Retina (tissue), 1 donor: ENCODE results near the gene SORL1.

Experiments used
- DNase-seq: peaks from one replicate; pipeline ENCODE4 v3.0.0-alpha.2; 2016

Gene SORL1

DNA sequence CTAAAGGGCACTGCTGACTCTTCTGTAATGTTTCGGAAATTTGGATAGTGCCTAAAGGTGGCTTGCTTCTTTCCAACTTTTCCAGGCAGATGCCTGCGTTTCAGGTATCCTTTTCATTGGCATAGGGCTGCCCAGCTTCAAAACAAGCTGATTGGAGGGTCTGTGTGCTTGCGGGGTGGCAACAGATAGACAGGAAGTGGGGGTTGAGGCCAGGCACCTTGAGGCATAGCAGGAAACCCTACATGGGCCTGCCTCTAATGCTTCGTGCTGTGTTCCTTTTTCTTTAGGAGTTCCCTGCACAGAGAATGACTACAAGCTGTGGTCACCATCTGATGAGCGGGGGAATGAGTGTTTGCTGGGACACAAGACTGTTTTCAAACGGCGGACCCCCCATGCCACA is 92.8 kb downstream of the SORL1 start:
- DNase-seq, result no peak

DNA sequence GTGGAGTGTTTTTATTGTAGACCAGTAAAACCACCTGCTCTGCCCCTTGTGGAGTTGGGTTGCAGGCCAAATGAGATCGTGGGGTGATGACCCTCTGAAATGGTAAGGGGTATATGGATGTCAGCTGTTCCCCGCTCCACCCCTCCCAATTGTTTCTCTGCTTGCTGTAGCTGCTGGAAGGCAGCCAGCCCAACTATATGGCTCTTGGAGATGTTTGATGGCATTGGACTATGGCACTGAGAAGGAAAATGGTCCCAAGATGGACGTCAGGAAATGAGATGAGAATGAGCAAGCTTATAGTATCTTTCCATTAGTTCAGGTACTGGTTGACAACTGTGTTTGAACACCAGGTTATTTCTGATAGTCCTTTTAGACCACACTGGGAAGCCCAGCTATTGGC is 95.5 kb downstream of the SORL1 start:
- DNase-seq, result no peak

DNA sequence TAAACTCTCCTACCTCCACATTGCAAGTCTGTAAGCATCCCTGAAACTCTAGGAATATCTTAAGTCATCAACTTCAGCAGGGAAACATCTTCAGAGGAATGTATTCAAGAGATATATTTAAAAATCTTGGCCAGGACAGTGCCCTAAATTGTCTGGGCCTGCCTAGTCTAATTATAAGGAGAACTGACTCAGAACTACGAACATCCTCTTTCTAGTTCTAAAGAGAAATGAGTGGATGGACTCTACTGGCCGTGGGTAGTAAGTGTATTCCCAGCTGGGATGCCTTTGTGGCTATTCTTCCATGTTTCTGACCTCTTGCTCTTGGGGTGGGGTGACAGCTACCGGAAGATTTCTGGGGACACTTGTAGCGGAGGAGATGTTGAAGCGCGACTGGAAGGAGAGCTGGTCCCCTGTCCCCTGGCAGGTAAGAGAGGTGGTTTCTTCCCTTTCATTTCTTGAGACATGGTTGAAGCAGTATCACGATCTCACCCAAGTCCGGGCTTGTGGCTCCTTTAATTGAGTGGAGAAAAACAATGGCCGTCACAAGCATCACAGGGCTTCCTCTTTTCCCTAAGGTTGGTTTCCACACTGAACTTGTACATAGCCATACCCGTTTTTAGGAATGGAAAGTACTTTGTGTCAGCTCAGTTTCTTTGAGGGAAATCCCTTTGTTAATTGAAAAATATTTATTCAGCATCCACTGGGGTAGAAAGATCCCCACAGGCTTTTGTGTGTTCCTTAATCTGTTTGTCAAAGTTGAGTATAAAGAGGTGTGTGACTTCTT is 98.3 kb downstream of the SORL1 start:
- DNase-seq, result no peak

DNA sequence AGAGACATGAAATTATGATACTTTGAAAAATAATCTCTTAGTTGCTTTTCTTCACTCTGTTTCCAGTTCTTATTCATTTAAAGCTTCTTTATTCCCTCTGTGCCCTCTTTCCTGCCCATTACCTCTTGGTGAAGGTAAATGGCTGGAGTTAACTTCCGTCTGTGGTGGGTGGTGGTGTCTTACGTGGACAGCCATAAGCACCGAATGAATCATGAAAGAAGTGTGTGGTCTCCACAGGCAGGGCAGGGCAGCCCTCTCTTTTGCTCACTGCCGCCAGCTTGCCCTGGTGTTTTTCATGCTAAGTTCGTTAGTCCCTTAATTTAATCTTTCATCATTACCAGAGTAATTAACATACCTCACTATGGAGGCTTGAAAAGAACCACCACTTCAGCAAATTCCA is 99.3 kb downstream of the SORL1 start:
- no peak for DNase-seq

DNA sequence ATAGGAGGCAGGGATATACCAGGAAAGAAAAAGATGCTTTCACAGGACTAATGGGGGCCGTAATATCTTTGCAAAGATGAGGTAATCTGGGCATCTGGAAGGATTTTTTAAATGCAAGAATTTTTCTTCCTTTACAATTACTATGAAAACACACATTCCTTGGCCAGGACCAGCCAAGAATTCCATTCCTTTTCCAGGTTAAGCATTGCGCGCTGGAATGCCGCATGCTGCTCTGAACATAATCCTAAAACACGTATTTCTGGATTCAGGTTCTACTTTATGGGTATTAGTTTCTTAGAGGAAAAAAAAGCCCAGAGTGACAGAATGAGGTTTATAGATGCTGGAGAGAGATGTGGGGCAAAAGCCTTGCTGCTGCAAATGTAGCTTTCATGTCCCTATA is 100.0 kb downstream of the SORL1 start:
- DNase-seq, result no peak

DNA sequence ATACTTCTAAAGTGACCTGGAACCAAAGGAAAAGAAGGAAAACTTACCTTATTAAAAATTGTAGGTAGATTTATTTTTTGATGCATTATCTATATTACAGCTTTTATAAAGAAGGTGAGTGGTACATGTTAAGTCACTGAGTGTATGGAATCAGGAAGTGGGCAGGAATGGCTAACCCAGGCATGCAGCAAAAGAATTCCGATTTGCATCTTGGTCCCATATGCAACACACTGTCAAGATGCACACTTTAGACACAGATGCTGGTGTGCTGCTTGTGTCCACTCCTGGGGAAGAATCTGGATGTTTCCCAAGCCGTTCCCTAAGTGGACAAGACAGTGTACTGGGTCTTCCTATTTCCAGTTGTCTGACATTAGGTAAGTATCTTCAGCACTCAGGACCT is 100.5 kb downstream of the SORL1 start:
- DNase-seq, result no peak

DNA sequence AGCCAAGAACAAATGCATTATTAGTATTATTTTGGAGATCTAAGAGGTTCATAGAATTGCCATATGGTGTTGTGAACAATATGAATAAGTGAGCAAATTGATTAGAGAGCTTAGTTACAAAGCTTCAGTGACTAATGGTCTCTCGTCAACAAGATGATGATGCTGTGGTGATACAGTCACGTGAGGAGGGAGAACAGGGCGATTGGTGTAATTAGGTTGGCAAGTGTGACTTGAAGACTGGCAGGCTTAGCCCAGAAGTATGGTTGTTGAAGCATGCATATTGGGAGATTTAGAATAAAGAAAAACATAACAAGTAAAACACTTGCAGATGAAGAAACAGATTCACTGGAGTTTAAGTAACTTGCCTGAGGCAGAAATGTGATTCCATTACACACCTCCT is 101.3 kb downstream of the SORL1 start:
- DNase-seq, result no peak

DNA sequence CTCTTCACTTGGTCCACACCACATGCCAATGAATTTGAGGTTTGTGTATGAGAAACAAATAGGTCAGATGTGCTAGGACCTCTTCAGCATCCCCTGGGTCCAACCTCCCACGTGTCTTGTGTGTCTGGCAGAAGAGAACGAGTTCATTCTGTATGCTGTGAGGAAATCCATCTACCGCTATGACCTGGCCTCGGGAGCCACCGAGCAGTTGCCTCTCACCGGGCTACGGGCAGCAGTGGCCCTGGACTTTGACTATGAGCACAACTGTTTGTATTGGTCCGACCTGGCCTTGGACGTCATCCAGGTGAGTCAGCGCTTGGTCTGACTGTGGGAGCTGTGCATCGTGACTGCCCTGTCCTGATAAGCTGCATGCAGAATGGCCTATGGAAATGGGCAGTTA is 101.7 kb downstream of the SORL1 start:
- no peak for DNase-seq

DNA sequence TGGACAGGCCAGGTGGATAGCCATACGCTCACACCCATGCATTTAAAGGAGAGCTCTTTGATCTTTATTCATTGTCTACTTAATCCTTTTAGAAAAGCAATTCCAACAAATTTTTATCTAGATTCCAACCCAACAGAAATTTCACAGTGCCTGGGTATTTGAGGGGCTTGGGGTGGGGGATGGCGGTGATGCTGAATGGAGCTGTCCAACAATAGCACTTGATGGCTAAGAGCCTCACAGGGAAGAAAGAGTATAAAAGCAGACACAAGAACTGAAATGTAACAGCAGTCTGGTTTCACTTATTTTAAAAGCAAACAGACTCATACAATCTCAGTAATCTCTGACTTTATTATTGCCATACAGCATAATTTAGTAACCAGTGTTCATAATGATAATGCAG is 102.4 kb downstream of the SORL1 start:
- no peak for DNase-seq

DNA sequence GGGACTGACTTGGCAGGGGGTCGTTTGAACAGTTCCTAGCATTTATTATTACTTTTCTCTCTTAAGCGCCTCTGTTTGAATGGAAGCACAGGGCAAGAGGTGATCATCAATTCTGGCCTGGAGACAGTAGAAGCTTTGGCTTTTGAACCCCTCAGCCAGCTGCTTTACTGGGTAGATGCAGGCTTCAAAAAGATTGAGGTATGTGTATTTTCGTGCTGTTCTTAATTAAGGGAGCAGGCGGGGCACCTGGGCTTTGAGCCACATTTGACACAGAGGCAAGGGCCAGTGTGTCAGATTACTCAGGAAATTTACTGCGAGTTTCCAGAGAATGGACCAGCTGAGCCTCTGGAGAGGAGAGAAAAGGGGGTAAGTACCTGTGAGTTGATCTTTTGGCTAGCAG is 103.0 kb downstream of the SORL1 start:
- DNase-seq, result no peak

DNA sequence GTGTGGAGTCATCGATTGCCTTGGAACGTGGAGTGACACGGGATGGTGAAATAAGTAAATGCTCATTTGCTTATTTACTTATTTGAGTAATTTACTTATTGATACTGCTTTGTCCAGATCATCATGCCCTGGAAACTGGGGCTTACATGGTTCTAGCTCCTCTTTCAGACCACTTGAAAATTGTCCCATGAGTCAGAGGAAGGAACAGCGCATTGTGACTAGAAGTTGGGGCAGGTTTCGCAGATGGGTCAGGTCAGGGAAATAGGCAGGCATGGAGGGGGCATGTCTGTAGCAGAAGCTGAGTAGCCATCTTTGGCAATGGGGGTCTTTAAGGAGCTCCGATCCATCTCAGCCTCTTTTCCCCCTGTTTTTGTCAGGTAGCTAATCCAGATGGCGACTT is 104.8 kb downstream of the SORL1 start:
- no peak for DNase-seq

DNA sequence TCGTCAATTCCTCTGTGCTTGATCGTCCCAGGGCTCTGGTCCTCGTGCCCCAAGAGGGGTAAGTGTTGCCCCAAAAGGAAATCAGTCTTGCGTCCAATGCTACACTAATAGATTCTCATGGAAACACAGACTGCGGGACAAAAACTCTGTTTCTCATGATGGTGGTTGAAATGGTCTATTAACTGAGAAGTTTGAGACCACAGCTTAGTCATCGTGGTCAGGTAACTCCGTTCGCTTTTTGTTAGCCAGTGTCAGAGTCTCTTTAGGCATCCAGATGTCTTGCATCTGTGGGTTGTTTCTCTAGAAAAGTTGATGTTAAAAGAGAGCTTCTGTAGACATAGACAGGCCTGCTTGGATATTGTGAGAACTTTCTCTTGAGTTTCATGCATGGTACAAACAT is 105.2 kb downstream of the SORL1 start:
- no peak for DNase-seq

DNA sequence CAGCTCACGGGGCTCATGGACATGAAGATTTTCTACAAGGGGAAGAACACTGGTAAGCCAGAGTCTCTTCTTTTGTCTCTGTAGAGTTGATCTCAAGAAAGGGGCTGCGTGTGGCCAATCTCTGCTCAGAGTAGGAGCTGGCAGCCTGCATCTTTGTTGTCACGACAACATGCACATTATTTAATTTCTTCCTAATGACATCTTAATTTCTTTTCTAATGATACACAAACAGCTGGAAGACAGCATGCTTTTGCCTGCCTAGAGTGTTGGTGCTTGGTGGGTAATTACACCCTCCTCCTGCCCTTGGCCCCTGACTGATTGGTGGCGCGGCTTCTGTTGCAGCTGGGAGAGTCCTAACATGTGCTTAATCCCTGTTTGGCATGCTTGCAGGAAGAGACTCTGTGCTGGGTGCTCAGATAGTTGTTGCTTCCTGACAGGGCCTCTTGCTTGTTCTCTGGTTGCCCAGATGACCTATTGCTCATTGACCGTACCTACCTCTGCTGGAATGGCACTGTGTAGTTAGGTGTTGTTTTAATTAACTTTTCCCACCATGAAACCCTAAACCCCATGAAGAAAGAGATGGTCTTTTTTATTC is 107.6 kb downstream of the SORL1 start:
- DNase-seq, result no peak

DNA sequence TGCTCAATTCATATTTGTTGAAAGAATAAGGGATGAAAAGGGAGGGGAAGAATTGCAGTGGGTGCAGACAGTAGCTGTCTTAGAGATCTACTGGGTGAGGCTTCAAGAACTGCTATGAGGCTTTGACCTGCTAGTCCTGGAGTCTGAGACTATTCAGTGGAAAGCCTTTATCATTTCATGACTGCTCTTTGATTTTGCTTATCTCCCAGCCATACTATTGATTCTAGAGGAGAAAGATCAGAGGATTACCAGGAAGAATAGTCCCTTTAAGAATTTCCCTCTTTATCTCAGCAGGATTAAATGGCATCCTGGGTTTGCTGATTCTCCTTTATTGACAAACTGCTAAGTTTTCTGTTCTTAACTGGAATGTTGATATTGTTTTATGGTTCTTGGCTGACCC is 108.1 kb downstream of the SORL1 start:
- no peak for DNase-seq

DNA sequence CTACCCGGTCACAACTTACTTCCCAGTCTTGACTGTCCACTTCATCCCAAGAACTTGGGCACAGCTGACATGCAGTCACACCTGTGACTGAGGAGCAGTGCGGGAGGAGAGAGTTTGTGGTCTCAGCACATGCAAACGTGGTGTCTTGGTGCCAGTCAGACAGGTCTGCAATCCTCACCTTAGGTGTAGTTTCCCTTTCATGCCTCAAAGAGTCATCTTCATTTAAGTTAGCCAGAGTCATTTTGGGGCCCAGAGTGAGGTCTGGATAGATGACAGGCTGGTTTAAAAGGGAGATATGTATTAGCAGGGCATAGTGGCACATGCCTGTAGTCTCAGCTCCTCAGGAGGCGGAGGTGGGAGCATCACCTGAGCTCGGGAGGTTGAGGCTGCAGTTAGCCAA is 109.1 kb downstream of the SORL1 start:
- no peak for DNase-seq

DNA sequence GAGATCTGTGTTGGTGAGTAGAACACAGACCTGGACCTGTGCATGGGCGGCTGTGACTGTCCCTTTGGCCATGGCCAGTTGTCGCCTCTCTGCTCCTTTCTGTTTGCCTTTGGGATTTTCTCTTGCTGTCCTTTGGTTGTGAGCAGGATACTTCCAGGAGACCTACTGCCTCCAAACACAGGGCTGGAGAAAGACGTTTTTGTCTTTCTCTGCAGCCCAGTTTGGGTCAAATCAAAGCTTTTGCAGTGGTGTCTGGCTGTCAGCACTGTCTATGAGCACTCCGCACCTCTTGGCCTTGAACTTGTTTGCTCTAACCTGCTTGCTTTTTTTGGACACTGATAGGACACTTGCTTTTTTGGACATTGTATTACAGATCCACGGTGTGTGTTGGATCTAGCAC is 109.6 kb downstream of the SORL1 start:
- no peak for DNase-seq

DNA sequence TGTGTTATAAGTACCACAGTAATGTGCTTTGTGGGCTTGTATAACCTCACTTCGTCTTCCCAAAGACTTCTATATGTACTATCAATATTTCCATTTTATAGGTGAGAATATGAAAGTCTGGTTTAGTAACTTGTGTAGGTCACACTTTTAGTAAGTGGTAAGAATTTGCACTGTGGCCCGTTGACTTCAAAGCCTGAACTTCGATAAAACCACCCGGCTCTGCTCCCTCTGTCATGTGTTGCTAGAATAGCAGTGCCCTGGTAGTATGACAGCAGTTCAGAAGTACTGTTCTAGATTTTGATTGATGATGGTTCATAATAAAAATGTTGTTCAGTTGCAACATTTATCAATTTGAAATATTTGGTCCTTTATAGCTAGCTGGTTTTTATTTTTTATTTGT is 110.9 kb downstream of the SORL1 start:
- no peak for DNase-seq

DNA sequence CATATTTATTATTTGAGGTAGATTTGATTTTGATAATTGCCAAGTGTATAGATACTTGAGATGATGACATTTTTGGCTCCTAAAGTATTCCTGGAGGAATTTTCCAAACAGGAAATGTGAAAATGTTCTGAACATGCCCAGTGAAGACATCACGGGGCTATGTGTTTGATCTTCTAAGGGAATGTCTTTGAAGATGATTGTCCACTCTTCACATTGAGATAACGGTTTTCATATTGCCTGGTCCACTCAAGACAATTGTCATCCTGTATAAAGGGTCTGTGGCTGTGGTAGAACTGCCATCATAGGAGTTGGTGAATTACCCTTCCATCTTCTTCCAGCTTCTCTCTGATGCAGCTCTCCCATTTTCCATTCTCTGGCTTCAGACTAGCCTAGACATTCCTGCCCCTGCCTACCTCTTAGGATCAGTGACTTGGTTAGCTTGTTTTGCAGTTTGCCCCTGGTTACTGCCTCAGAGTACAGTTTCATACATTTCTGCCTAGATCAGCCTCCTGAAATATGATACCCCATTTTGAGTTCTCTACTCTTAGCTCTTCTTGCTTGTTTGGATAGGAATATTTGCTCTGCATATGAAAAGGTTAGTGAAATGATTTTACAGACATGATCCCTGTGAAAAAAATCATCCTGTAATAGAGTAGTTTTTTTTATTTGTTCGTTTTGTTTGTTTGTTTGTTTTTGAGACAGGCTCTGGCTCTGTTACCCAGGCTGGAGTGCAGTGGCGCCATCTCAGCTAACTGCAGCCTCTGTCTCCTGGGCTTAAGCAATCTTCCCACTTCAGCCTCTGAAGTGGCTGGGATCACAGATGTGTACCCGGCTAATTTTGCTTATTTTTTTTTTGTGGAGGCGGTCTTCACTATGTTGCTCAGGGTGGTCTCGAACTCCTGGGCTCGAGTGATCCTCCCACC is 112.0 kb downstream of the SORL1 start:
- DNase-seq, result no peak

DNA sequence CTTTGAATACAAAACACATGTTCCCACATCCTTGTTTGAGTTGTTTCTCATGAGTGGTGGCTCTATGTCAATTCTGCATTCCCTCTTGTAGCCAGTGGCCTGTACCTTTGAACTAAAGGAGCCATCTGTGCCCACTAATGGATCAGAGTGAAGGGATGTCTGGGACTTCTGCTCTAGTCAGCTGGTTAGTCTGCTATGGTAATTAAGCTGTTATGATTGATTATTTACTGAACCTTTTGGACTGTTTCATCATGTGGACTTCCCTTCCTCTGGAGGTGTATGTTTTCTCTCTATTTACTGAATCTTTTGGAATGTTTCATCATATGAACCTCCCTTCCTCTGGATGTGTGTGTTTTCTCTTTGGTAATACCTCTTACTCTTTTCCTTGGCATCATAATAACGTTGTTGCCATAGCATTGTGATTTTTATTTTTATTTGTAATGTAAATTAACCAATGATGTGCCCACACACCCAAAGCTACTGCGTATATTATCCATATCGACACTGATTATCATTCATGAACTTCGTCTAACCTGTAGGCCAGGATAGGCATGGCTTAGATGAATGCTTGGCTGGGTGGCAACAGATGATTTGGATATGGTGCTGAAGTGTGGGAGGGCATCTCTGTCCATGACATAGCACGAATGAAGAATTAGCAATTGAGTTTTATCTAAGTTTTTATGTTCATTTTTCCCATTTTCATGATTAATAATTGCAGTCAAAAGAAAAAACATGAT is 113.0 kb downstream of the SORL1 start:
- no peak for DNase-seq

DNA sequence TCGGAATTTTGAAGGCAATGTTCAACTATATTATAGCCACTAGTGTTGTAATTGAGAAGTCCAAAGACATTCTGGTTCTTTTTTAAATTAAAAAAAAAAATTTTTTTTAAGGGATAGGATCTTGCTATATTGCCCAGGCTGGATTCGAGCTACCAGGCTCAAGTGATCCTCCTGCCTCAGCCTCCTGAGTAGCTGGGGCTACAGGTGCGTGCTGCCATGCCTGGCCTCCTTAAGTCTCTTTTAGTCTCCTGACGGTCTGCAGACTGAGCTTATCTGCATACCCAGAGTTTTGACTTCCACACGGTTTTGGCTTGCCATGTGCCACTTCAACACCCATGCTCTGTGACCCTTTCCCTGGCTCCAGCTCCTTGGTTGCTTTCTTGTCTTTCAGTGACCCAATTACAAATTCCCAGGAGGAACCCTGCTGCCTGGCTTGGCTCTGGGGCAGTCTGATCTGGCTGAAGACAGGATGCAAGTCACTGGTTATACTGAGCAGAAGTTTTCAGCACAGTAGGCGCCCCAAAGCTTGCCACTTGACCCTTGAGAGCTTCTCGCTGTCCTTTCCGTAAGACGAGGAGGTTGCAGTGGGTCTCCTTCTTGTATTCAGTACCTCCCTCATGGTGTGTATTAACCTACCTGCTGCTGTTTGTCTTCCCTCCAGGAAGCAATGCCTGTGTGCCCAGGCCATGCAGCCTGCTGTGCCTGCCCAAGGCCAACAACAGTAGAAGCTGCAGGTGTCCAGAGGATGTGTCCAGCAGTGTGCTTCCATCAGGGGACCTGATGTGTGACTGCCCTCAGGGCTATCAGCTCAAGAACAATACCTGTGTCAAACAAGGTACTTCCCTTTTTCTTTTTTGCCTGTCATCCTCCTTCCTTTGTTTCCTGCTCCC is 114.4 kb downstream of the SORL1 start:
- peak; percentile 34 for DNase-seq

DNA sequence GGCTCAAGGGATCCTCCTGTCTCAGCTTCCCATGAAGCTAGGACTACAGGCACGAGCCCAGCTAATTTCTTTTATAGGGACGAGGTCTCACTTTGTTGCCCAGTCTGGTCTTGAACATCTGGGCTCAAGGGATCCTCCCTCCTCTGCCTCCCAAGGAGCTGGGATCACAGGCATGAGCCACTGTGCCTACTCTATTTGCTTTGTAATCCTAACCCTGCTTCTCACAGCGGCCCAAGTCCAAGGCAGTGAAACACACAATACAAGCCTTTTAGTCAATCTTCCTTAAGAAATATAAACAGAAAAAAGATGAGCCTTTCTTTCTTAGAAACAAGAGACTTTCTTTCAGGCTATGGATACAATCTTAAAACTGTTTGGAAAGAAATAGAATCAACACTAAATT is 115.9 kb downstream of the SORL1 start:
- no peak for DNase-seq
